ENCODE data around the gene SNAPIN. TPM values are rescaled to one million over a fixed set of nuclear protein-coding genes. Genes with fewer than 3 reads are reported as not detected.
"Not testable (repeated sequence)": the region's sequence is repeated elsewhere in the genome, so short reads cannot be mapped to it uniquely, and the experiment has no call there.

Gene SNAPIN
- total RNA-seq, 4 donors from 2014 or later = 64.0 to 127 (median 90.0) TPM

- ATAC-seq (no peak), DNase-seq (no peak)
- Histone ChIP-seq H3K9me3 (no peaks in the 10 kb centered on the region), H3K27ac (peak overlapping the region in 1 of 4 donors; percentile 45), H3K36me3 (peaks cover 9 to 77% of the 10 kb centered on the region in 2 donors), H3K4me1 (peaks cover 10 to 11% of the 10 kb centered on the region in 2 donors), H3K27me3 (no peaks in the 10 kb centered on the region), H3K4me3 (no peak overlapping the region)
- in situ Hi-C loops (cut with MboI; ENCODE audit: low sequenced_read_pairs in 4 of 4) = loop anchor here in 2 of 4 donors (25.0 kb wide), 1 partner anchor 324 kb away; the partner anchor contains the start of genes JTB (in 2 of the 2), RAB13 (in 2 of the 2) and RPS27 (in 2 of the 2)
- intact Hi-C loops (cut with DNase I; ENCODE audit: low total_unique reads) = no loop called here
- TF ChIP-seq POLR2A (IDR thresholded peaks at IDR 0.05) (no peak), CTCF (IDR thresholded peaks at IDR 0.05 in 4 of 5, conservative IDR thresholded peaks at IDR 0.05 in 1 of 5) (no peak)
Observed at GRCh38 chr1:153663211-153663610, 4.7 kb downstream of the SNAPIN start.

DNA sequence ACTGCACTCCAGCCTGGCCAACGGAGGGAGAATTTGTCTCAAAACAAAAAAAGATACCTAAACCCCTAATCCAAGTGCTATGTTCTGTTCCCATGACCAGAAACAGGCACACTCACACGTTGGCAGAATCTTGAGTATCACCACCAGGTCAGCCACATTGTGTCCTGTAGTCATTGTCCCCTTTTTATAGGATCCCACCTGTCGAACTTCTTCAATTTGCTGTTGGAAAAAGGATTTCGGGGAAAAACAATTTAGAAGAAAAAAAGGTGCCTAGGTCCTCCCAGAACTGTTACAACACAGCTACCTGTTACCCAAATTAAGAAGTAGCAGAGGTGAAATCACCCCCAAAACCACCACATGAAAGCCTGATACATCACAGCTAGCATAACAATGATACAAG lies 8.9 kb downstream of the SNAPIN start:
- no peaks in the 10 kb centered on the region for H3K9me3 ChIP-seq
- in situ Hi-C loops (cut with MboI; ENCODE audit: low sequenced_read_pairs in 4 of 4) (loop anchor here in 2 of 4 donors (25.0 kb wide), 1 partner anchor 320 kb away; the partner anchor contains the start of genes JTB (in 2 of the 2), RAB13 (in 2 of the 2) and RPS27 (in 2 of the 2)), intact Hi-C loops (cut with DNase I; ENCODE audit: low total_unique reads) (no loop called here)
- H3K36me3 ChIP-seq = peaks cover 7 to 69% of the 10 kb centered on the region in 2 donors
- H3K4me3 ChIP-seq = no peak overlapping the region
- H3K4me1 ChIP-seq = peaks cover 15 to 17% of the 10 kb centered on the region in 2 donors
- H3K27ac ChIP-seq = peak overlapping the region in 2 of 4 donors; percentile 14 to 20
- DNase-seq (no peak), ATAC-seq (no peak)
- no peaks in the 10 kb centered on the region for H3K27me3 ChIP-seq
- TF ChIP-seq CTCF (IDR thresholded peaks at IDR 0.05 in 4 of 5, conservative IDR thresholded peaks at IDR 0.05 in 1 of 5) (no peak), POLR2A (IDR thresholded peaks at IDR 0.05) (no peak)

DNA sequence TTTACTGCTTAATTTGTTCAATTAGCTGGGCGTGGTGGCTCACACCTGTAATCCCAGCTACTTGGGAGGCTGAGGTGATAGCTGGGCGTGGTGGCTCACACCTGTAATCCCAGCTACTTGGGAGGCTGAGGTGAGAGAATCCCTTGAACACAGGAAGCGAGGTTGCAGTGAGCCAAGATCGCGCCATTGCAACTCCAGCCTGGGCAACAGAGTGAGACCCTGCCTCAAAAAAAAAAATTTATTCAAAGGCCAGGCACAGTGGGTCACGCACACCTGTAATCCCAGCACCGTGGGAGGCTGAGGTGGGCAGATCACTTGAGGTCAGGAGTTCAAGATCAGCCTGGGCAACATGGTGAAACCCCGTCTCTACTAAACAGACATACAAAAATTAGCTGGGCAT lies 10.2 kb downstream of the SNAPIN start:
- H3K9me3 ChIP-seq; ATAC-seq; intact Hi-C loops (cut with DNase I; ENCODE audit: low total_unique reads); H3K4me3 ChIP-seq; H3K27me3 ChIP-seq; DNase-seq: not testable (repeated sequence)
- H3K27ac ChIP-seq = peak overlapping the region in 2 of 4 donors; percentile 11 to 90
- in situ Hi-C loops (cut with MboI; ENCODE audit: low sequenced_read_pairs in 4 of 4) = loop anchor here in 2 of 4 donors (25.0 kb wide), 1 partner anchor 319 kb away; the partner anchor contains the start of genes JTB (in 2 of the 2), RAB13 (in 2 of the 2) and RPS27 (in 2 of the 2)
- H3K4me1 ChIP-seq = peaks cover 15 to 17% of the 10 kb centered on the region in 2 donors
- H3K36me3 ChIP-seq = peaks cover 7 to 56% of the 10 kb centered on the region in 2 donors

DNA sequence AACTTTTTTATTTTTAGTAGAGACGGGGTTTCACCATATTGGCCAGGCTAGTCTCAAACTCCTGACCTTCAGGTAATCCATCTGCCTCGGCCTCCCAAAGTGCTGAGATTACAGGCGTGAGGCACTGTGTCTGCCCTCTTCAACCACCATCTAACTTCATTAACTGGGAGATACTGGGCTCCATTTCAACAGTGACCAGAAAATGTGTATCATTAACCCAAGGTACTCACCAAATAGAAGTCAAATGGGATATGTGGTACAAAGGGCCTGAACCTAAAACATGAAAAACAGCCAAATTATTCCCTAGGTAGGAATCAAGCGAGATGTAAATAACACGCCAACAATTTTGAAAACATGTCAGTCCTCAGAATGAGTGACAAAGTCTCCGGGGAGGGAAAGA lies 11.1 kb downstream of the SNAPIN start:
- Histone ChIP-seq H3K4me3 (peak overlapping the region; percentile 72 to 99 (median 86)), H3K4me1 (peaks cover 15 to 17% of the 10 kb centered on the region in 2 donors), H3K9me3 (no peaks in the 10 kb centered on the region), H3K36me3 (peaks cover 4 to 47% of the 10 kb centered on the region in 2 donors), H3K27me3 (no peaks in the 10 kb centered on the region), H3K27ac (peak overlapping the region in 3 of 4 donors; percentile 87 to 90 (median 88))
- intact Hi-C loops (cut with DNase I; ENCODE audit: low total_unique reads) (loop anchor here (2.0 to 5.0 kb wide), 4 partner anchors 58 to 321 kb away; partner anchors contain the start of genes INTS3, RPS27 and S100A2), in situ Hi-C loops (cut with MboI; ENCODE audit: low sequenced_read_pairs in 4 of 4) (loop anchor here in 3 of 4 donors (10.0 to 25.0 kb wide), 4 partner anchors 75 to 318 kb away; partner anchors contain the start of genes JTB (in 2 of the 3), RAB13 (in 2 of the 3), RPS27 (in 2 of the 3) and CREB3L4 (in 1 of the 3))
- ATAC-seq (no peak), DNase-seq (no peak)
- TF ChIP-seq POLR2A (IDR thresholded peaks at IDR 0.05) = no peak
- TF ChIP-seq CTCF (IDR thresholded peaks at IDR 0.05 in 4 of 5, conservative IDR thresholded peaks at IDR 0.05 in 1 of 5) = no peak

DNA sequence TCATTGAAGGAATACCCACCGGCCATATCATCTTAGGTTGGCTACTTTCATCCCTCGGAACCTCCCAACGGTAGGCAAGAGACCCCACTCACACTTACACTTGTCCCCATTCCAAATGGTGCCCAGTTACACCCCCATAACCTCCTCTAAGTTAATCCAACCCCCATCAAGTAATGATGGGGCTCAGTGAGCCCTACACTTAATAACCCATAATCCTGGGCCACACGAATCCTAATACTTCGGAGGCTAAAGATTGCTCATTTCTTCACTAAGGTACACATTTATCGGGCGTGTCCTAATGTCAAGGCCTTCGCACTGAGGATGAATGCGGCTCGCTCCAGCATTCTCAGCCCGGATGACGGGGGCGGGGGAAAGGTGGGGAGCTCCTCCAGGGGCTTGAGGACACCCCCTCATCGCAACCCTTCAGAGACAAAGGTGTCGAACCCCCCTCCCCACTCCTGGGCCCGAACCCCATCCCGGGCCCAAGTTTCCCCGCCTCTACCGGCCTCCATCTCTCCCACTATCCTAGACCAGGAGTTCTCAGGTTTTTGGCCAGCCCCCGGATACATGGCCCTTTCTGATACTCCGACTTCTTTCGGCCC lies 11.9 kb downstream of the SNAPIN start:
- intact Hi-C loops (cut with DNase I; ENCODE audit: low total_unique reads) (loop anchor here (2.0 to 5.0 kb wide), 4 partner anchors 57 to 320 kb away; partner anchors contain the start of genes INTS3, RPS27 and S100A2), in situ Hi-C loops (cut with MboI; ENCODE audit: low sequenced_read_pairs in 4 of 4) (loop anchor here in 3 of 4 donors (10.0 to 25.0 kb wide), 4 partner anchors 74 to 317 kb away; partner anchors contain the start of genes JTB (in 2 of the 3), RAB13 (in 2 of the 3), RPS27 (in 2 of the 3) and CREB3L4 (in 1 of the 3))
- ATAC-seq = peak; percentile 19 to 23
- Histone ChIP-seq H3K36me3 (peaks cover 2 to 40% of the 10 kb centered on the region in 2 donors), H3K27ac (peak overlapping the region; percentile 87 to 90 (median 89)), H3K27me3 (no peaks in the 10 kb centered on the region), H3K4me3 (peak overlapping the region; percentile 72 to 99 (median 86)), H3K4me1 (peaks cover 15 to 17% of the 10 kb centered on the region in 2 donors), H3K9me3 (no peaks in the 10 kb centered on the region)
- no peak for DNase-seq
- TF ChIP-seq CTCF (IDR thresholded peaks at IDR 0.05 in 4 of 5, conservative IDR thresholded peaks at IDR 0.05 in 1 of 5) (no peak), POLR2A (IDR thresholded peaks at IDR 0.05) (no peak)

All from gastrocnemius medialis (tissue), 4 donors.